GM18951 (cell line): ENCODE measurements around the gene FOXP1.

Experiments
- POLR2A ChIP-seq: IDR thresholded peaks from 4 replicates; pipeline ENCODE4 v1.6.1; 2011; ENCODE audit warnings: mild to moderate bottlenecking; ENCODE audit not compliant: insufficient read length, insufficient read depth; ENCODE audit errors: extremely low read depth
- in situ Hi-C: fragments of 300-500 bp; cut with MboI; formaldehyde crosslinking; loops from one replicate; pipeline ENCODE4 v1.12.0; 2022; ENCODE audit warnings: low sequenced_read_pairs, mixed read lengths, inconsistent platforms; ENCODE audit not compliant: unreplicated experiment

FOXP1 gene

GRCh38 chr3:71245971-71246880 lies 337.3 kb downstream of the FOXP1 start:
- no peak for TF ChIP-seq POLR2A
- in situ Hi-C loops = no loop called here

- TF ChIP-seq POLR2A = no peak
- in situ Hi-C loops = no loop called here
These were observed 338.6 kb downstream of the FOXP1 start for GRCh38 chr3:71244826-71245488.

- TF ChIP-seq POLR2A = no peak
- in situ Hi-C loops = no loop called here
These were observed 339.2 kb downstream of the FOXP1 start for GRCh38 chr3:71244153-71244825.

- no peak for TF ChIP-seq POLR2A
These were observed 340.3 kb downstream of the FOXP1 start for GRCh38 chr3:71243229-71243628.

GRCh38 chr3:71241981-71242560 lies 341.5 kb downstream of the FOXP1 start:
- no peak for TF ChIP-seq POLR2A
- in situ Hi-C loops = no loop called here

More at GRCh38 chr3:71243229-71243628, 340.3 kb downstream of the FOXP1 start:
- in situ Hi-C loops = no loop called here

GRCh38 chr3:71241246-71241901 lies 342.2 kb downstream of the FOXP1 start:
- in situ Hi-C loops = no loop called here
- TF ChIP-seq POLR2A = no peak

- TF ChIP-seq POLR2A = no peak
- in situ Hi-C loops = no loop called here
These were observed 343.5 kb downstream of the FOXP1 start for GRCh38 chr3:71240034-71240433.

GRCh38 chr3:71238355-71238757 lies 345.2 kb downstream of the FOXP1 start:
- in situ Hi-C loops = no loop called here

GRCh38 chr3:71237672-71238071 lies 345.9 kb downstream of the FOXP1 start:
- no peak for TF ChIP-seq POLR2A
- in situ Hi-C loops = no loop called here

More at GRCh38 chr3:71238355-71238757, 345.2 kb downstream of the FOXP1 start:
- TF ChIP-seq POLR2A = no peak

- TF ChIP-seq POLR2A = no peak
- in situ Hi-C loops = no loop called here
These were observed 347.7 kb downstream of the FOXP1 start for GRCh38 chr3:71235846-71236245.

GRCh38 chr3:71232895-71233294 lies 350.6 kb downstream of the FOXP1 start:
- TF ChIP-seq POLR2A = no peak
- in situ Hi-C loops = no loop called here

- in situ Hi-C loops = no loop called here
- no peak for TF ChIP-seq POLR2A
These were observed 351.3 kb downstream of the FOXP1 start for GRCh38 chr3:71232175-71232679.
